Measurements from ENCODE around the gene SIAH3.

GRCh38 chr13:45784755-45785675 lies 66.5 kb downstream of the SIAH3 start:
- TF ChIP-seq CTCF (optimal IDR thresholded peaks at IDR 0.05 in 1 of 3, IDR thresholded peaks at IDR 0.05 in 1 of 3, conservative IDR thresholded peaks at IDR 0.05 in 1 of 3; ENCODE audit: extremely low read depth in 1 of 3, insufficient read depth in 2 of 3, low read length in 3 of 3) (no peak), EZH2 (IDR thresholded peaks at IDR 0.05; ENCODE audit: low read length) (no peak)
